CD4-positive, alpha-beta T cell treated with Interleukin-15 for 1 hour (primary cell): ENCODE results near the gene SERPINB10.
A peak's percentile ranks its signal among the peaks of the same experiment; 100 is the strongest.
"Not testable (repeated sequence)": the region's sequence is repeated elsewhere in the genome, so short reads cannot be mapped to it uniquely, and the experiment has no call there.

ENCODE experiments used
- DNase-seq: peaks from one replicate; pipeline ENCODE4 v3.0.0-alpha.2; 2020

SERPINB10 gene

DNA sequence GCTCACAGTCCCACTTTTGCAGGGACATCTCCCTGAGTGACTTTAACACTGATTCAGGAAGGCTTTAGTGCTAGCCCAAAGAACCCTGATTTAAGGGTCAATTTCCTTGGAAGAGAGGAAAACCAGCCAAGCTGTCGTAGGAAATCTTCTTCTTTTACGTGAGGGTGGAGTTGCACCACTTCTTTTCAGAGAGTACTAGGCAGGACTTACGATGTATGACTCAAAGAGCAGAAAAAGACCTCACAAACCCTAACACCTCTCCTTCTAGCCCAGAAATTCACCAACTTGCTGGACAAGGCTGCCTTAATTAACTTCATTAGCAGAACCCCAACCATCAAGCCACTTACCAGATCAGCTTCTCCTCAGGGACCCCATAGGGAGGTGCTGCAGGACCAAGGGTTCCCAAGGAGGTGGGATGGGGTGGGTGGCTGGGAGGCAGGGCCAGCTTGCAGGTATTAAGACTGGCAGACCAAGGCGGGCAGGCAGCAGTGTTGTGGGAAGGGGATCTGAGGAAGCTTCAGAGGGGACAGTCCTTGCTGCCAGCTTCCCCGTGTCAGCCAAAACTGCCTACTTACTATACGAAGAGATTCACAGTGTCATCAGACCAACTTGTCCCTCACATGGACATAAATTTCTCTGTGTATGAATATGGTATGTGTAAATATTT is 13.5 kb upstream of the SERPINB10 start:
- no peak for DNase-seq

DNA sequence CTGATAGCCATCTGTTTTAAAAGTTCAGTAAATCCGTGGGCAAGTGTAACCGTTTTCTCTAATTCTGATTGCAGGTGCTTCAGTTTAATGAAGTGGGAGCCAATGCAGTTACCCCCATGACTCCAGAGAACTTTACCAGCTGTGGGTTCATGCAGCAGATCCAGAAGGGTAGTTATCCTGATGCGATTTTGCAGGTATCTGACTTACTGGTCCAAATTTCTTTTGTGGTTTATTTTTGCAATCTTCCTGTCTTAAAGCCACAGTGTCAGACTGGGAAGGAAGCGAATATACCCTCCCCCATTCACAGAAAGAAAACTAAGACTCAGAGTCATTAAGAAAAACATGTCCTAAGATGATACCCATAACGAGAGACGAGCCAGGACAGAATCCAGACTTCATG is 12.6 kb upstream of the SERPINB10 start:
- no peak for DNase-seq

DNA sequence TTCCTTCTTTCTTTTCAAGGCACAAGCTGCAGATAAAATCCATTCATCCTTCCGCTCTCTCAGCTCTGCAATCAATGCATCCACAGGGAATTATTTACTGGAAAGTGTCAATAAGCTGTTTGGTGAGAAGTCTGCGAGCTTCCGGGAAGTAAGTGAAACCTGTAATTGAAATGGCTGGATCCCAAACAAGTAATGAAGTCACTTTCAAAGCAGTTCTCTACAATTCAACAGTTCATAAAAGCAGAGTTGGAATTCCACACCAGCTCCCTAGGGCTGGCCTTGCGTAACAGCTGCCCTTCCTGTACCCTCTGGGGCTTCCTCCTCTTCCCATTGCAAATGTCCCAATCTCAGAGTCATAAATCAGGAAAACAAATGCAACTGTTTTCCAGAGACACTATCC is 10.7 kb upstream of the SERPINB10 start:
- no peak for DNase-seq

DNA sequence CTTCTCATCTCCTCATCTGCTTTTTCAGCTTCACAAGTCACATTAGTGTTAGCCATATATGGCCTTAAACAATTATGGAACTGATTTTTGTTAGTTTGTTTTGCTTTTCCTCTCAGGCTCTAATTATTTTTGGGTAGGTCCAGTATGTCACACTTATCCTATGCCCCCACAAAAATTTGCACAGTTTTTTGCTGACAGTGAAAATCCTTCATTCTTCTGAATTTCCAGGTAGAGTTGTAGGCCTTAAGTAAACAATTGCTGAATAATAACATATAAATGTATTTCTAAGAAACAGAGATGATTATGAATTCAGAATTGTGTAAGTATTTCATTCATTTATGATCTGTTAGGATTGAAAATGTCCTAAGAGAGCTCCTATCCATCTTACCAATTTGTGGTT is 8.6 kb upstream of the SERPINB10 start:
- no peak for DNase-seq

DNA sequence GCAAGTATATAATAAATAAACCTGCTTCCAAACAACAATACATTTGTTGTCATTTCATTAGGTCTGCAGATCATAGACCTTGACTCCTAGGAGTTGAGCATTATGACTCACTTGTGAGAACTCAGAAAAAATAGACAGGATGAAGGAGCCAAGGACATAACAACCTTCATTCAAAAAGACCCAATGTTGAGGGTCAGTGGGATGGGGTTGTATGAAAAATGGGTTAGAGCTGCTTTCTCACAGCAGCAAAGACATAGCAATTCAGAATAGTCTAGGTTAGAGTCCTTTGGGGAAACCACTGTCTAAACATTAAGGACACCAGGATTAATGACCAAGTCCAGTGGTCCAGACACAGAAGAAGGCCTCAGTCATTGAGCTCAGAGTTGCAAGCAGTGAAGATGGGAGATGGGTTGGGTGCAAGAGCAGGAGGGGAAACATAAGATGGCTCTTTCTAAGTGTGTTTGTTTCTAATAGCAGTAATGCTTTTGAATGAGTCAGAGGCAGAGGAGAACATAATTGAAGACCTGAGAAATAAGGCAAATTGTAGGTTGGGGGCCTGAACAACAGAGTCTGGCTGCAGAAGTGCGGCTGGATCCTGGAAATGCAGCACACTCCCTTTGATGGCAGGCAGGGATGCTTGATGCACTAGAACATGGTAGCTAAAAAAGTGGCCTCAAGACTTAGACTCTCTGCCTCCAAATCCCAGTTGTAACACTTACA is 3.7 kb upstream of the SERPINB10 start:
- no peak for DNase-seq

DNA sequence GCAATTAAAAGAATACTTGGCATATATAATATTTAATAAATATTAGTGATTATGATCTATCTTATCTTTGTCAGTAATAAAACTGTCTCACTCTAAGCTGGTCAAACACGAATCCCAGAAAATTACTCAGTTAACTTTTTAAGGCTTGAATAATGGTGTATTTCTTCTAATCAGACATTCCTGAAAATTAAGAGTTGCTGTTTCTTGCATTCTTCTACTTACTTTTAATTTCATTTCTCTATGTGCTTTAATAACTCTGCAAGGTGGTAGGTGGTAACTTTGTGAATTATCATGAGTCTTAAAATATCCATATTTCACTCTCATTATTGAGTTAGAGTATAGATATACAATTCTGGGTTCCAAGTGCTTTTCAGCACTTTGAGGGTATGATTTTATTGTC is 3.1 kb upstream of the SERPINB10 start:
- DNase-seq: no peak

DNA sequence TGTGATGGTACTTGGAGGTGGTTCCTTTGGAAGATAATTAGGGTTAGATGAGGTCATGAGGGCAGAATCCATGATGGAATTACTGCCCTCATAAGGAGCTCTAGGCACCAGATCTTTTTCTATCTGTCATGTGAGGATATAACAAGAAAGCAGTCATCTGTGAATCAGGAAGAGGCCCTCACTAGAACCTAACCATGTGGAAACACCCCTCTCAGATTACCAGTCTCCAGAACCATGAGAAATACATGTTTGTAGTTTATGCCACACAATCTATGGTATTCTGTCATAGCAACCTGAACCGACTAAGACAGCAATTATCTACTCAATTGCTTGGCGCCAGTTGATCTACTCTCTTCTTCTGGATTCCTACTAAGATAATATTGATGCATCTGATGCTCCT is 2.4 kb upstream of the SERPINB10 start:
- DNase-seq: no peak

DNA sequence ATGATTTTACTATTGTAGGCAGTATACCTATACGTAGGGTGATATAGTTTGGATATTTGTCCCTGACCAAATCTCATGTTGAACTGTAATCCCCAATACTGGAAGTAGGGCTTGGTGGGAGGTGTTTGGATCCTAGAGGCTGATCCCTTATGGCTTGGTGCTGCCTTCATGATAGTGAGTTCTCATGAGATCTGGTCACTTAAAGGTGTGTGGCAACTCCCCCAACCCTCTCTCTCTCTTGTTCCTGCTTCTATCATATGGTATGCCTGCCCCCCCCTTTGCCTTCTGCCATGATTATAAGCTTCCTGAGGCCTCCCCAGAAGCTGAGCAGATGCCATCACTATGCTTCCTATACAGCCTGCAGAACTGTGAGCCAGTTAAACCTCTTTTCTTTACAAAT is 1.7 kb upstream of the SERPINB10 start:
- no peak for DNase-seq

DNA sequence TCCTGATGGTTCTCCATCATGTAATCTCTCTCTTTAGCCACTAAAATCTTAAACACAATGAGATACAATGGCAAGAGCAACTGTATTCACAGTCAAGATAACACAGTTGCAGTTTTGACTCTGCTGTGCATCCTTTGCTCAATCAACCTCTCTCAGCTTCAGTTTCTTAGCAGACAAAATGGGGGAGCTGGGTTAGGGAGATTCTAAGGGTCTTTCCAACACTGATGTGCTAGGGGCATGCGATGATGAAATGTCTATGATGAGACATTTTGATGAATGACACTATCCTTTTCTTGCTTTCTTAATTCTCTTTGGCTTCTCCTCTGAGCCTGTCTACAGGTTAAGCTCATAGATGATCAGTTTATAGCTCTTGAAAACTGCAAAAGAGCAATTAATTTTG is 1.1 kb downstream of the SERPINB10 start:
- no peak for DNase-seq

DNA sequence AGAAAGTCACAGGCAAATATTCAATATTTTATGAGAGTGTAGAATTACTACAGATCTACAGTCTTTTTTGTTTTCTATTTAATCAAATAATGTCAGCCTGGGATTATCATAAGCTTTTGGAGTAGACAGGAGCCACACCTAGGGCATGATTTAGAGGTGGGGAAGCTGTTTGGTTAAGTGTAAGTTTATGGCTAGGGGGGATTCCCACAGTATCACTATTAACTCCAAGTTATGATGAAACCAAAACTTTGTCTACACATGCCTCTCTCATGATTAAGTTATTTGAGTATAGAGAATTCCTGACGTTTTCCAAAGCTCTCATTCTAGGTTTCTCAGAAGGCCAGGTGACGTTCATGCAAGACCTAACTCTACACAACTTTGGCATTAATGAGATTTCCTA is 2.1 kb downstream of the SERPINB10 start:
- DNase-seq: no peak

DNA sequence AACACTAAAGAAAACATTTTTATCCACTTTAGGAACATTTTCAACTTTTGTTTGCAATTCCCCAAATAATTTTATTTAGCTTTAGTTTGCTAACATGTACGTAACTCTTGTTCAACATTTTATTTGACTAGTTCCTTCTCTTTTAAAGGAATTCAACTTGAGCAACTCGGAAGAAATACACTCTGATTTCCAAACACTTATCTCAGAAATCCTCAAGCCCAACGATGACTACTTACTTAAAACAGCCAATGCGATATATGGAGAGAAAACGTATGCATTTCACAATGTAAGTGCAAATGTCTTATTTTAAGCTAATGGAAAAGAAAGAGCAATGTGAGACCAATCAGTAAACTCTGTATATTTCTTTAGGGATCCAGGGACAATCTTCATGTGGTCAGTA is 10.1 kb downstream of the SERPINB10 start:
- DNase-seq: no peak

DNA sequence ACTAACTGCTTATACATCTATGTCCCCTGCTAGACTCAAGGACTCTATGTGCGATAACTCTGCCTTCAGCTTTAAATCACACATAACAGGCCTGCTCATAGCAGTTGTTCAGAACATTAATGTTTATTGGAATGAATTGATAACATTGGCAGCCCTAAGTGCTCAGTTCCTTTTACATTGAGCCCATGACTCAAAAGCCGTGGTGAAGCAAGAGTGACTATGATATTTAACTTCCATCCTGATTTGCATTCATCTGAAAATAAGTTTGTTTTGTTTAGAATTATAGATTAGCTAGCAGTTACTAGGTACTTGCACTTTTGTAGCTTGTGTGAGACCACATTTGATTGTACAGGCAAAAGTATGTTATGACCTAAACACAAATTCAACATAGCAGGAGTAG is 14.3 kb downstream of the SERPINB10 start:
- DNase-seq: no peak

DNA sequence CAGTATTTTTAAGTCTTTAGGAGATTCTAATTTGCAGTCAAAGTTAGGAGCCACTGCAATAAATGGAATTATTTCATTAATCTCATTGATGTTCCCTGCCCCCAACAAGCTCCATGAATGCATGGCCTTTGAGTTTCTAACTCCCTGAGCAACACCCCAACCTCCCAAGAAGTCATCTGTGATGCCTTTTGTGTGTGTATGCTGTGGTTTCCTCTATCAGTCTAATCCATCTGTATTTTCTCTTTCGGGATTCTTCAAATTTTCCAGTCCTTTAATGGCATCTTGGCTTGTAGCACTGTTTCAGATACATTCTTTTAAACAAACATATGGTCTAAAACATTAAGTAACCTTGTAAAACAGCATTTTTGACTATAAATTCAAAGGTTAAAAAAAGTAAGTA is 16.8 kb downstream of the SERPINB10 start:
- no peak for DNase-seq

DNA sequence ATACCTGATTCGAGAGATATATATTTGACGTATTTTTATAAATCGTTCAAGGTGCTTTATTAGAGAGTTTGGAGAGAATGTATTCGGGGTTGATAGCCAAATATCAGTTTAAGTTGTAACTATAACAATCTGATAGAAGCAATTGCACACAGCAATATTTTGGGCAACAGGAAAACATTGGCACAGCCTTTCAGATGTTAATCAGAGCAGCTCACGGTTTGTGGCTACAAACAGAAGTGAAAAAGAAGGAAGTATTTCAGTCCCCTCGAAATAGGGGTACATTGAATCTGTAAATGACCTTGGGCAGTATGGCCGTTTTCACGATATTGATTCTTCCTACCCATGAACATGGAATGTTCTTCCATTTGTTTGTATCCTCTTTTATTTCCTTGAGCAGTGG is 20.6 kb downstream of the SERPINB10 start:
- DNase-seq: no peak

DNA sequence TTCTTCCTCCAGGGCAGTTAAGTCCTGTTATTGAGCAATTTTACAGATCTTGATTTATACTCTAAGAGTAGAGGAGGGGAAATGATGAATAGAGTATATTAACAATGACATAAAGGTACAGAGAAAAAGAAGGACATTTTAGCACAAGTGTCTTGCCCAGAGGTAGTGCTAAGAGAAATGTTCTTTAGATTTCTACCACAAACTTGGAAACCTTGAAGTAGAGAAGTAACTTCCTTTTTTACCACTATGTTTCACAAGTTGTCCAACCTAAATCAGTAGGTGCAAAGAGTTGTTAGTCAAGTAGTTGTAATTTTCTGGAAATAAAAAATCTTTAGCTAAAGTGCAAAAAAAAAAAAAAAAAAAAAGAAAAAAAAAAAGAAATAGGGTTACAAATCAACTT is 21.6 kb downstream of the SERPINB10 start:
- DNase-seq: not testable (repeated sequence)

DNA sequence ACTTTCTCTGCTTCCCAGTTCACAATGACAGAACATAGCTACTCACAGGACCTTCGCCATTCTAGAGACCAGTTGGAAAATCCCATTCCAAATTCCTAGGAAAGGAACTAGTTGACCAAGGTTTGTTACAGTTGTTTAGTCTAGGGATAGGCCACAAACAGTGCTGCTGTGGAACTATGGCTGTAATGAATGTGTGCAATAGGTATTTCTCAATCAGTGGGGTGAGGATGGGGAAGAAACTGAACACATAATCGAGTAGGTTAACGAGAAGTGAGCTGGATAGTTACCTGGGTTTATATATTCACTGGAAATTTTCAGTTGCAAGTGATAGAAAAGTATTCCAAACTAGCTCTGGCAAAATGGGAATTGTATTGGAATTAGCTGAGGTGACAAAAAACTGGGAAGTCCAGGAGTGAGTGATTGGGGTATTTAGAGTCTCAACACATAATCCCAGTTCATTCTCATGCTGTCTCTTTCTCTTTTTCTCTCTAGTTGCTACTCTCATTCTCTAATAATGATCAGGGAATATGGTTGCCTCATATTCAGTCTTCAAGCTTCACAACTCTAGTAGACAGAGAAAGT is 23.1 kb downstream of the SERPINB10 start:
- no peak for DNase-seq

DNA sequence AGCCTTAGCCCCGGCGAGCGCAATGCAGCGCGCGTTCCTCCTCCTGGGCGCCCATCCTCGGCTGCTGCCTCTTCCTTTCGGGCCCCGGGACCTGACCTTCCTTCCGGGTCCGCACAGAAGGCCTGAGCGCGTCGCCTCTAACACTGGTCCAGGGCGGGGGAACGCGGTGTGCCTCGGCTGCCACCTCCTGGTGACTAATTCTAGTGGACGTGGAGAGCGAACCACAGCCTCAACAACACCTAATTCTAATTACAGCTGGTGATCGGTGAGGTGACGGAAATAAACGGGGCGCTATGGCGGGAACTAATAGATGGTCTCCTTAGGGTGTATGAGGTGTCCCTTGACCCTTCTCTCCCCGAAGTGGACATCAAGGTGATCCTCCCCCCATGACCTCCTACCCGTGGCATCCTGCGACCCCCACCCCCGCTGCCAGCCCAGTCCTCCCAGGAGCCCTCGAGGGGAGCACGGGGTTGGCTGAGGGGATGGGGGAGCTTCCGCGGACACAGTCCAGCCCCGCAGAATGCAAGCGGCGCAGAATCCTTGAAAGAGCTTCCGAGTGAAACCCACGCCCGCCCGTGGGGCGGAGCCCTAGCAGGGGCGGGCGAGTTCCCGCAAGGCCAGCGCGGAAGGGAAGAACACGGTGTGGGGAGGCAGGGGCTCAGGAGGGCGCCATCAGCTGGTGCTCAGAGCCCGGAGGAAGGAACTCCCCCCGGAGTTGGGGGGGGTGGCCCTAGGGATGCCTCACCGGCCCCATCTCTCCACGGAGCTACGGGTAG is 28.6 kb downstream of the SERPINB10 start:
- peak; percentile 76 for DNase-seq

DNA sequence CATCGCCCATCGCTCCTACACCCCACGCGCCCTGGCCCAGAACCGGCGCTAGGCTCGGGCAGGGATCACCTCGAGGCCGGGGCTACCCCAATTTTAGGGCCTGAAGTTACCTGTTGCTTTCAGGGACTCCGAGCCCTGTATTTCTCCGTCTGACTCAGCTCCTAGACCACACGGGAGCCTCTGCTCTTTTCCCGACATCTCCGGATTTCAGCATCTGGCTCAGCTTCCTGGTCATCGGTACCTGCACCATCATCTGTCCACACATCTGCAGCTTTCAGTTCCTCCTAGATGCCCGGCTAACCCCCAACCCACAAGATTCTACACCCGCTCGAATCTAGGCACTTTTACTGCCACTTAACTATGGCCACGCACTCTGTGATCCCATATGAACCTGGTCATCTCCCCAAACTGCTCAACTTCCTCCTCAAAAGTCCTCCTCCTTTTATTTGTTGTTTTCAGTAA is 29.2 kb downstream of the SERPINB10 start:
- no peak for DNase-seq

DNA sequence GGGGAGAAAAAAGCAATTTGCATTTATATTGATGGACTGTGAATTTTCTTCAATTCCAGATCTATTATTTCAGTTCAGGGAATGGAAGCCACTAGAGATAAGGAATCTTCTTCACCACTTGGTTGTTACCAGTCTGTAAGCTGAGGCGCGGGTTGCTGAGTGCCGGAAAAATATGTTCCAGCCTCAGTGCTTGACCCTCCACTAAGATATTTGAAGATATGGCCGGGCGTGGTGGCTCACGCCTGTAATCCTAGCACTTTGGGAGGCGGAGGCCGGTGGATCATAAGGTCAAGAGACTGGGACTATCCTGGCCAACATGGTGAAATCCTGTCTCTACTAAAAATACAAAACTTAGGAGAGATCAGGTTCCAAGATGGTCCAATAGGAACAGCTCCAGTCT is 32.2 kb downstream of the SERPINB10 start:
- no peak for DNase-seq

DNA sequence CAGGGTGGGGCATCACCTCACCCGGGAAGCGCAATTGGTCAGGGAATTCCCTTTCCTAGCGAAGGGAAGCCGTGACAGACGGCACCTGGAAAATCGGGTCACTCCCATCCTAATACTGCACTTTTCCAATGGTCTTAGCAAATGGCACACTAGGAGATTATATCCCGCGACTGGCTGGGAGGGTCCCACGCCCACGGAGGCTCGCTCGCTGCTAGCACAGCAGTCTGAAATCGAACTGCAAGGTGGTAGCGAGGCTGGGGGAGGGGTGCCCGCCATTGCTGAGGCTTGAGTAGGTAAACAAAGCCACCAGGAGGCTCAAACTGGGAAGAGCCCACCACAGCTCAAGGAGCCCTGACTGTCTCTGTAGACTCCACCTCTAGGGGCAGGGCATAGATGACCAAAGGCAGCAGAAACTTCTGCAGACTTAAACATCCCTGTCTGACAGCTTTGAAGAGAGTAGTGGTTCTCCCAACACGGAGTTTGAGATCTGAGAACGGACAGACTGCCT is 32.8 kb downstream of the SERPINB10 start:
- not testable (repeated sequence) for DNase-seq

DNA sequence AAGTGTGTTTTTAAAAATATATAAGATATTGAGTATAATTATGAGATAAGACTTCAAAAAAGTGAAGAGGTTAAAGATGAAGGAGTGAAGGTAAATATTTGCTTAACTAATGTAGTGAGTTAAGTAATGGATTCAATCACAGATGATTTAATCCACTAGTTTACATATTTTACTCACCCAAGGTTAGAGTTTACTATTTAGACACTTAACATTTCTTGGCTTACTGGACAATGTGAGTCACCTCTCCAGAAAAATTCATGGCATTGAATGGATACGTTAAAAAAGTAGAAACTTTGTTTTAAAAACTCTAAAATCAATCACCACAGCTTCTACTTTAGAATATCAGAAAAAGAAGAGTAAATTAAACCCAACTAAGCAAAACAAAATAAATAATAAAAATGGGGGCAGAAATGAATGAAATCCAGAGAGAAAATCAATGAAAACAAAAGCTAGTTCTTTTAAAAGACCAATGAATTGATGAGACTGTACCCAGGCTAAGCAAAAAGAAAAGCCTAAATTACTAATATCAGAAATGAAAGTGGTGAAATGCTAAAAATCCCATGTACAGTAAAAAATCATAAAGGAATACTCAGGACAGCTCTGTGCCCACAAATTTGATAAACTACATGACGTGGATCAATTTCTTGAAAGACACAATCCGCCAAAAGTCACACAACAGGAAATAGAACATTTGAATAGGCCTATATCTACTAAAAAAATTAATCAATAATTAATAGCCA is 39.5 kb downstream of the SERPINB10 start:
- DNase-seq: no peak

DNA sequence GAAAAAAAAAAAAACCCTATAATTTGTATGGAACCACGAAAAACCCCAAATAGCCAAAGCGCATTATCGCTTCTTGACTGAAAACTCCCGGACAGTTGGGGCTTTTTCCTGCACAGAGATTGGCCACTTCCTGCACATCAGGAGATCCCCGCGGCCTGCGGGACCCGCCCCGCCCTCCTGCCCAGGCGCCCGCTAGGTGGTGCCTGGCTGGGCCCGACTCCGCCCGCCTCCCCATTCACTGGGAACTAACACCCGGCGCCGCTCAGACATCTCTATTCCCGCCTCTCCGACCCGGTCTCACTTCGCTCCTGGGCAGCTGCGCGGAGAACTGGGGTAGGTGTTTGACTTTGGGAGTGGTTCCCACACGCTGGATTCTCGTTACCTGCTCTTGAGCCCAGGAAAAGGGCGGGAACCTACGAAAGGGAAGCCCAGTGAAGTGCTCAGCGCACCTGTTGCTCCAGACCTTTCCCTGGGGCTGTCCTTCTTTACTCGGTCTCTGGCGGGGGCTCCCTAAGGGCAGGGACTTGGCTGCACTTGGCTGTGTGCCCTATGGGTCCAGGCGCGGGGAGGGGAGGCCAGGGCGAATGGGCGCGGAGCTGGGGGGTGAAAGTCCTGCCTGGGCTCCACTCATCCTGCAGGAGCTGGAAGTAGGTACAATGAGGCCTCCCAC is 41.4 kb downstream of the SERPINB10 start, which contains the start of gene HMSD:
TSS of gene HMSD (plus strand) at position 234 of the 670 bp plus-strand sequence. CDS start 4,155 bp downstream, outside the sequence.
- DNase-seq: peak; percentile 45
